CD14-positive monocyte (primary cell): ENCODE measurements around the gene ATP5F1A. TPM values are rescaled to one million over a fixed set of nuclear protein-coding genes. Genes with fewer than 3 reads are reported as not detected.

Experiments
- DNase-seq, 3 donors: peaks; one replicate each; pipeline ENCODE4 v3.0.0-alpha.2; 2011 to 2022
- H2AFZ ChIP-seq: 2 replicates; pipeline ENCODE4 v1.6.0; 2012; ENCODE audit warnings: mild to moderate bottlenecking, low read depth, low read length, inconsistent platforms; ENCODE audit not compliant: insufficient read depth, poor library complexity, severe bottlenecking
- H3K27ac ChIP-seq, 2 donors: 1 replicate in 1 of 2; 2 replicates in 1 of 2; pipeline ENCODE4 v1.5.1; 2012 to 2013; ENCODE audit warnings: low read length in 2 of 2, control low read depth in 1 of 2, inconsistent platforms in 1 of 2, low read depth in 1 of 2, mild to moderate bottlenecking in 1 of 2
- H3K27me3 ChIP-seq, 2 donors: one replicate each; pipeline versions ENCODE4 v1.6.0 to v1.6.1; 2011 to 2013; ENCODE audit warnings: low read length in 2 of 2; ENCODE audit not compliant: control insufficient read depth in 2 of 2, insufficient read depth in 2 of 2
- H3K36me3 ChIP-seq, 2 donors: replicated peaks in 1 of 2; 1 replicate in 1 of 2; 2 replicates in 1 of 2; pipeline versions ENCODE4 v1.5.1 to v1.6.1; 2012 to 2013; ENCODE audit warnings: low read length in 2 of 2, control low read depth in 1 of 2, inconsistent platforms in 1 of 2, mild to moderate bottlenecking in 1 of 2; ENCODE audit not compliant: insufficient read depth in 2 of 2, control insufficient read depth in 1 of 2
- H3K4me1 ChIP-seq, 2 donors: 1 replicate in 1 of 2; 2 replicates in 1 of 2; pipeline versions ENCODE4 v1.5.1 to v1.6.1; 2012 to 2013; ENCODE audit warnings: low read length in 2 of 2, control low read depth in 1 of 2, inconsistent platforms in 1 of 2, mild to moderate bottlenecking in 1 of 2, moderate library complexity in 1 of 2; ENCODE audit not compliant: insufficient read depth in 2 of 2, control insufficient read depth in 1 of 2
- H3K4me2 ChIP-seq: replicated peaks from 2 replicates; pipeline ENCODE3; 2012; ENCODE audit warnings: low read length, moderate library complexity, mild to moderate bottlenecking; ENCODE audit not compliant: poor library complexity, severe bottlenecking; ENCODE audit errors: extremely low read depth
- H3K4me3 ChIP-seq, 3 experiments: fragments of 200-600 bp in 1 of 3; sonication (generic) in 1 of 3; replicated peaks in 1 of 3; 1 replicate in 2 of 3; 2 replicates in 1 of 3; pipeline ENCODE4 v1.5.1; 2011 to 2013; ENCODE audit warnings: low read length in 3 of 3, mild to moderate bottlenecking in 3 of 3, control low read depth in 2 of 3, low read depth in 2 of 3, inconsistent platforms in 1 of 3, moderate library complexity in 1 of 3
- H3K79me2 ChIP-seq: 2 replicates; pipeline ENCODE4 v1.6.0; 2012; ENCODE audit warnings: mild to moderate bottlenecking, control low read depth, inconsistent platforms, low read length, moderate library complexity; ENCODE audit not compliant: insufficient read depth
- H3K9ac ChIP-seq: 2 replicates; pipeline ENCODE4 v1.6.0; 2017; ENCODE audit warnings: low read length, mild to moderate bottlenecking; ENCODE audit not compliant: insufficient read depth, poor library complexity, severe bottlenecking
- H3K9me3 ChIP-seq, 2 donors: replicated peaks in 1 of 2; 1 replicate in 1 of 2; 2 replicates in 1 of 2; pipeline versions ENCODE4 v1.5.1 to v1.6.1; 2012 to 2013; ENCODE audit warnings: low read length in 2 of 2, control low read depth in 1 of 2; ENCODE audit not compliant: control insufficient read depth in 1 of 2, insufficient read depth in 1 of 2
- H4K20me1 ChIP-seq: 2 replicates; pipeline ENCODE4 v1.6.0; 2012; ENCODE audit warnings: mild to moderate bottlenecking, low read length, control low read depth, moderate library complexity; ENCODE audit not compliant: insufficient read depth
- H3K27ac Mint-ChIP-seq, 7 donors: one replicate each; pipeline ENCODE4 v1.8.0; 2020; ENCODE audit warnings: mild to moderate bottlenecking in 7 of 7, mixed read lengths in 7 of 7, moderate library complexity in 6 of 7, inconsistent platforms in 2 of 7
- H3K27me3 Mint-ChIP-seq, 3 donors: one replicate each; pipeline ENCODE4 v1.8.0; 2021 to 2022; ENCODE audit warnings: low read depth in 3 of 3, mild to moderate bottlenecking in 3 of 3, mixed read lengths in 3 of 3, moderate library complexity in 3 of 3, inconsistent platforms in 1 of 3
- H3K36me3 Mint-ChIP-seq, 2 donors: one replicate each; pipeline ENCODE4 v1.8.0; 2020; ENCODE audit warnings: mixed read lengths in 2 of 2, inconsistent platforms in 1 of 2, mild to moderate bottlenecking in 1 of 2
- H3K4me1 Mint-ChIP-seq: one replicate; pipeline ENCODE4 v1.8.0; 2020; ENCODE audit warnings: mild to moderate bottlenecking, mixed read lengths
- H3K4me3 Mint-ChIP-seq, 2 donors: one replicate each; pipeline ENCODE4 v1.8.0; 2020; ENCODE audit warnings: mild to moderate bottlenecking in 2 of 2, mixed read lengths in 2 of 2, moderate library complexity in 1 of 2
- H3K9me3 Mint-ChIP-seq, 7 donors: one replicate each; pipeline ENCODE4 v1.8.0; 2020 to 2022; ENCODE audit warnings: mixed read lengths in 7 of 7, mild to moderate bottlenecking in 6 of 7, moderate library complexity in 6 of 7, inconsistent platforms in 2 of 7
- WGBS: methylation state at CpG from one replicate; pipeline ENCODE4 v1.1.5; 2013; ENCODE audit warnings: missing lambda C conversion rate; ENCODE audit not compliant: insufficient coverage; 5-methylcytosine and 5-hydroxymethylcytosine counted together
- intact Hi-C, 2 donors: fragments of 100-400 bp; cut with micrococcal nuclease; formaldehyde crosslinking; loops; one replicate each; pipeline versions ENCODE4 v1.15.0 to v1.15.1; 2023
- polyA minus RNA-seq: library from RNA; depleted of rRNA, polyadenylated mRNA; stranded (reverse); fragments of >200 nt; gene quantifications from 2 replicates; pipeline ENCODE4 v1.2.3, GENCODE V29; 2012
- polyA plus RNA-seq, 3 donors: library from polyadenylated mRNA; depleted of rRNA in 1 of 3; unstranded in 2 of 3; stranded (reverse) in 1 of 3; fragments of 300-500 nt in 2 of 3; fragments of >200 nt in 1 of 3; fragmentation: Illumina TruSeq in 2 of 3; gene quantifications; 1 replicate in 2 of 3; 2 replicates in 1 of 3; pipeline ENCODE4 v1.2.3, GENCODE V29; 2012 to 2021
- total RNA-seq, 12 experiments: library from RNA in 1 of 12; stranded (reverse) in 1 of 12; fragments of 120-200 nt in 1 of 12; gene quantifications; one replicate each; pipeline ENCODE4 v1.2.4 and lab custom pipeline; 2013 to 2026; ENCODE audit warnings: mixed read lengths in 6 of 12, inconsistent platforms in 1 of 12
- TF ChIP-seq, protein P1 (sequence below): fragments of 200-600 bp; IDR thresholded peaks from one replicate; pipeline ENCODE4 v1.8.0; 2022; ENCODE audit warnings: antibody characterized with exemption, mild to moderate bottlenecking

Gene ATP5F1A
- total RNA-seq (2013): 403 TPM
- polyA plus RNA-seq: 100 to 1,000 TPM; 251 to 553 (median 524) TPM
- polyA minus RNA-seq: 165 and 247 TPM in 2 replicates
- 64.9 to 262 (median 197) reads per million in 11 experiments for total RNA-seq (lab: John Stamatoyannopoulos, UW)

- H3K27me3 ChIP-seq: no peaks in the 10 kb centered on the region
Observed at GRCh38 chr18:46097801-46098615, at the start of gene ATP5F1A. ATP5F1A (minus strand) TSS chr18:46098296; CDS start chr18:46098231, 65 bp downstream.

GRCh38 chr18:46141199-46141598, 43.1 kb upstream of the ATP5F1A start:
- H3K9ac ChIP-seq: no peak overlapping the region
- Mint-ChIP-seq H3K4me1 (peaks cover 3% of the 10 kb centered on the region), H3K27ac (peak overlapping the region in 1 of 7 donors; percentile 4), H3K9me3 (peaks cover 0 to 1% (median 0%) of the 10 kb centered on the region in 7 donors), H3K36me3 (peaks cover 0 to 2% of the 10 kb centered on the region in 2 donors), H3K27me3 (peaks cover 0 to 1% (median 0%) of the 10 kb centered on the region in 3 donors), H3K4me3 (no peak overlapping the region)
- 56% methylated on average over 2 of the region's 4 CpGs for WGBS
- no peaks in the 10 kb centered on the region for H3K4me1 ChIP-seq
- H3K9me3 ChIP-seq: no peaks in the 10 kb centered on the region
- H3K27ac ChIP-seq: no peak overlapping the region
- no peak overlapping the region for H2AFZ ChIP-seq
- H3K79me2 ChIP-seq: no peaks in the 10 kb centered on the region
- no peak overlapping the region for H3K4me2 ChIP-seq
- peak; percentile 5 to 10 (median 8) for DNase-seq
- no peak overlapping the region for H3K4me3 ChIP-seq
- H3K36me3 ChIP-seq: no peaks in the 10 kb centered on the region
- H3K27me3 ChIP-seq: no peaks in the 10 kb centered on the region
- H4K20me1 ChIP-seq: no peaks in the 10 kb centered on the region
- intact Hi-C loops: no loop called here
- TF ChIP-seq, protein P1, sequence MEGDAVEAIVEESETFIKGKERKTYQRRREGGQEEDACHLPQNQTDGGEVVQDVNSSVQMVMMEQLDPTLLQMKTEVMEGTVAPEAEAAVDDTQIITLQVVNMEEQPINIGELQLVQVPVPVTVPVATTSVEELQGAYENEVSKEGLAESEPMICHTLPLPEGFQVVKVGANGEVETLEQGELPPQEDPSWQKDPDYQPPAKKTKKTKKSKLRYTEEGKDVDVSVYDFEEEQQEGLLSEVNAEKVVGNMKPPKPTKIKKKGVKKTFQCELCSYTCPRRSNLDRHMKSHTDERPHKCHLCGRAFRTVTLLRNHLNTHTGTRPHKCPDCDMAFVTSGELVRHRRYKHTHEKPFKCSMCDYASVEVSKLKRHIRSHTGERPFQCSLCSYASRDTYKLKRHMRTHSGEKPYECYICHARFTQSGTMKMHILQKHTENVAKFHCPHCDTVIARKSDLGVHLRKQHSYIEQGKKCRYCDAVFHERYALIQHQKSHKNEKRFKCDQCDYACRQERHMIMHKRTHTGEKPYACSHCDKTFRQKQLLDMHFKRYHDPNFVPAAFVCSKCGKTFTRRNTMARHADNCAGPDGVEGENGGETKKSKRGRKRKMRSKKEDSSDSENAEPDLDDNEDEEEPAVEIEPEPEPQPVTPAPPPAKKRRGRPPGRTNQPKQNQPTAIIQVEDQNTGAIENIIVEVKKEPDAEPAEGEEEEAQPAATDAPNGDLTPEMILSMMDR: no peak

More at GRCh38 chr18:46097801-46098615, at the start of gene ATP5F1A:
- no peaks in the 10 kb centered on the region for H3K27me3 Mint-ChIP-seq
- H3K36me3 Mint-ChIP-seq: peaks cover 13 to 25% of the 10 kb centered on the region in 2 donors
- Histone ChIP-seq H2AFZ (peak within 1 kb of the TSS; percentile 99), H3K27ac (peak within 1 kb of the TSS; percentile 76 to 98), H3K79me2 (peaks cover 58% of the 10 kb centered on the region), H3K4me1 (peaks cover 18 to 24% of the 10 kb centered on the region in 2 donors), H3K9me3 (no peaks in the 10 kb centered on the region), H3K36me3 (peaks cover 15 to 24% of the 10 kb centered on the region in 2 donors), H3K9ac (peak within 1 kb of the TSS; percentile 92), H3K4me2 (peak within 1 kb of the TSS; percentile 98), H4K20me1 (peaks cover 25% of the 10 kb centered on the region), H3K4me3 (peak within 1 kb of the TSS; percentile 75 to 99 (median 80))
- under 1% methylated on average over 47 of the region's 53 CpGs for WGBS
- TF ChIP-seq, protein P1: no peak
- intact Hi-C loops: no loop called here
- H3K4me1 Mint-ChIP-seq: peaks cover 20% of the 10 kb centered on the region
- H3K9me3 Mint-ChIP-seq: peaks cover 0 to 2% (median 0%) of the 10 kb centered on the region in 7 donors
- peak; percentile 80 to 84 (median 83) for DNase-seq
- peak within 1 kb of the TSS; percentile 90 to 95 for H3K4me3 Mint-ChIP-seq
- H3K27ac Mint-ChIP-seq: peak within 1 kb of the TSS; percentile 94 to 98 (median 97)
